Activated T-helper 17 cell treated with anti-CD3 and anti-CD28 coated beads, Interleukin-2, amount 50 U/mL, for 72 hours (primary cell): ENCODE results near the gene GATD1. TPM values are rescaled to one million over a fixed set of nuclear protein-coding genes. Genes with fewer than 3 reads are reported as not detected.

Experiments
- ATAC-seq: fragments of 150-1000 bp; cut with Tn5 transposase; replicated peaks from 2 replicates; pipeline ENCODE4 v1.10.0; 2021; ENCODE audit warnings: mild to moderate bottlenecking, moderate library complexity
- H3K27ac Mint-ChIP-seq: one replicate; pipeline ENCODE4 v1.8.0; 2022; ENCODE audit warnings: mixed read lengths
- H3K27me3 Mint-ChIP-seq: one replicate; pipeline ENCODE4 v1.8.0; 2022; ENCODE audit warnings: mixed read lengths
- H3K36me3 Mint-ChIP-seq: one replicate; pipeline ENCODE4 v1.8.0; 2022; ENCODE audit warnings: low read depth, mild to moderate bottlenecking, mixed read lengths
- H3K4me1 Mint-ChIP-seq: one replicate; pipeline ENCODE4 v1.8.0; 2022; ENCODE audit warnings: mixed read lengths
- H3K4me3 Mint-ChIP-seq: one replicate; pipeline ENCODE4 v1.8.0; 2022; ENCODE audit warnings: mild to moderate bottlenecking, mixed read lengths
- H3K9me3 Mint-ChIP-seq: one replicate; pipeline ENCODE4 v1.8.0; 2022; ENCODE audit warnings: mixed read lengths
- total RNA-seq, 2 donors: library from RNA; stranded (reverse); gene quantifications; one replicate each; pipeline ENCODE4 v1.2.3, GENCODE V29; 2022

Gene GATD1
- total RNA-seq, 2 donors from 2014 or later: 42.3 to 60.9 TPM

GRCh38 chr11:769887-770641, 7.2 kb downstream of the GATD1 start:
- no peak overlapping the region for H3K27ac Mint-ChIP-seq
- no peaks in the 10 kb centered on the region for H3K4me1 Mint-ChIP-seq
- H3K4me3 Mint-ChIP-seq: no peak overlapping the region
- peaks cover 48% of the 10 kb centered on the region for H3K36me3 Mint-ChIP-seq
- ATAC-seq: no peak
- H3K9me3 Mint-ChIP-seq: no peaks in the 10 kb centered on the region
- H3K27me3 Mint-ChIP-seq: no peaks in the 10 kb centered on the region

- no peak for ATAC-seq
- Mint-ChIP-seq H3K36me3 (peaks cover 61% of the 10 kb centered on the region), H3K4me3 (no peak overlapping the region), H3K9me3 (no peaks in the 10 kb centered on the region), H3K27ac (no peak overlapping the region), H3K4me1 (no peaks in the 10 kb centered on the region), H3K27me3 (no peaks in the 10 kb centered on the region)
These were observed 10.0 kb downstream of the GATD1 start for GRCh38 chr11:767238-767637.

GRCh38 chr11:766936-767210, 10.4 kb downstream of the GATD1 start:
- peak overlapping the region; percentile 43 for H3K27ac Mint-ChIP-seq
- H3K27me3 Mint-ChIP-seq: no peaks in the 10 kb centered on the region
- ATAC-seq: no peak
- H3K36me3 Mint-ChIP-seq: peaks cover 64% of the 10 kb centered on the region
- no peak overlapping the region for H3K4me3 Mint-ChIP-seq
- H3K4me1 Mint-ChIP-seq: no peaks in the 10 kb centered on the region
- no peaks in the 10 kb centered on the region for H3K9me3 Mint-ChIP-seq

GRCh38 chr11:766106-766935, 11.0 kb downstream of the GATD1 start:
- no peaks in the 10 kb centered on the region for H3K27me3 Mint-ChIP-seq
- no peak overlapping the region for H3K4me3 Mint-ChIP-seq
- H3K27ac Mint-ChIP-seq: peak overlapping the region; percentile 43
- ATAC-seq: peak; percentile 70
- H3K4me1 Mint-ChIP-seq: no peaks in the 10 kb centered on the region
- H3K9me3 Mint-ChIP-seq: no peaks in the 10 kb centered on the region
- H3K36me3 Mint-ChIP-seq: peaks cover 70% of the 10 kb centered on the region

GRCh38 chr11:765802-766091, 11.5 kb downstream of the GATD1 start:
- Mint-ChIP-seq H3K27me3 (no peaks in the 10 kb centered on the region), H3K4me3 (no peak overlapping the region), H3K36me3 (peaks cover 73% of the 10 kb centered on the region), H3K9me3 (no peaks in the 10 kb centered on the region), H3K27ac (no peak overlapping the region), H3K4me1 (no peaks in the 10 kb centered on the region)
- ATAC-seq: no peak

GRCh38 chr11:765025-765801, 12.1 kb downstream of the GATD1 start:
- H3K27ac Mint-ChIP-seq: no peak overlapping the region
- no peaks in the 10 kb centered on the region for H3K27me3 Mint-ChIP-seq
- H3K4me1 Mint-ChIP-seq: no peaks in the 10 kb centered on the region
- H3K4me3 Mint-ChIP-seq: no peak overlapping the region
- peak; percentile 47 for ATAC-seq
- peaks cover 73% of the 10 kb centered on the region for H3K36me3 Mint-ChIP-seq
- no peaks in the 10 kb centered on the region for H3K9me3 Mint-ChIP-seq

- Mint-ChIP-seq H3K4me3 (no peak overlapping the region), H3K27me3 (no peaks in the 10 kb centered on the region), H3K9me3 (no peaks in the 10 kb centered on the region), H3K4me1 (no peaks in the 10 kb centered on the region), H3K27ac (no peak overlapping the region), H3K36me3 (peaks cover 73% of the 10 kb centered on the region)
- no peak for ATAC-seq
These were observed 12.8 kb downstream of the GATD1 start for GRCh38 chr11:764322-765024.

DNA sequence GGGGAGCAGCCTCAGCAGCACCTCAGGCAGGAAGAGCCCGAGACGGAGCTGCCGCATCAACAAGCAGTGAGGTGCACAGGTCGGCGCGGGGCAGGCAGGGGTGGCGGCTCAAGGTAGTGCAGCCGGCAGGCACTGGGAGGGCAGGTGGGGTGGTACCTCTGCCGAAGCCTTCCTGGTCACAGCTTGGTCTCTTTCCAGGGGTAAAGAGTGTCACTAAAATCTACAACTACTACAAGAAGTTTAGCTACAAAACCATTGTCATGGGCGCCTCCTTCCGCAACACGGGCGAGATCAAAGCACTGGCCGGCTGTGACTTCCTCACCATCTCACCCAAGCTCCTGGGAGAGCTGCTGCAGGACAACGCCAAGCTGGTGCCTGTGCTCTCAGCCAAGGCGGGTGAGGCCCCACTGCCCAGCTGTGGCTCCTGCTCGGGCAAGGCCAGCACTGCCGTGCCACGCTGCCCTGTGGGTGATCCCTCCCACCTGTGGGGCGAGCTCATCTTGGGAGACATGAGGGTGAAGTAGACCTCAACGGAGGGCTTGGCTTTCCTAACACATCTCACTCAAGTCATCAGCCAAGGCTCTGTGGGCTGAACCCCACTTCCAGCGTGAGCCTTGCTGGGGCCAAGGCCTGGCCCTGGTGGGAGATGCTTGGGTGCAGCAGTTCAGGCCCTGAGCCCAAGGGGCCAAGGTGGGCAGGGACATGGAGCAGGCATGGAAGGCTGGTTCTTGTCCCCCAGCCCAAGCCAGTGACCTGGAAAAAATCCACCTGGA, 13.6 kb downstream of the GATD1 start:
- H3K4me1 Mint-ChIP-seq: no peaks in the 10 kb centered on the region
- no peak overlapping the region for H3K4me3 Mint-ChIP-seq
- no peak for ATAC-seq
- H3K27ac Mint-ChIP-seq: no peak overlapping the region
- H3K36me3 Mint-ChIP-seq: peaks cover 80% of the 10 kb centered on the region
- H3K27me3 Mint-ChIP-seq: no peaks in the 10 kb centered on the region
- H3K9me3 Mint-ChIP-seq: no peaks in the 10 kb centered on the region

GRCh38 chr11:763073-763463, 14.2 kb downstream of the GATD1 start:
- ATAC-seq: no peak
- Mint-ChIP-seq H3K9me3 (no peaks in the 10 kb centered on the region), H3K27ac (no peak overlapping the region), H3K36me3 (peaks cover 87% of the 10 kb centered on the region), H3K27me3 (no peaks in the 10 kb centered on the region), H3K4me1 (no peaks in the 10 kb centered on the region), H3K4me3 (no peak overlapping the region)

GRCh38 chr11:762421-763072, 14.7 kb downstream of the GATD1 start:
- peaks cover 92% of the 10 kb centered on the region for H3K36me3 Mint-ChIP-seq
- no peak for ATAC-seq

GRCh38 chr11:761526-762108, 15.7 kb downstream of the GATD1 start:
- peaks cover 94% of the 10 kb centered on the region for H3K36me3 Mint-ChIP-seq
- H3K27me3 Mint-ChIP-seq: no peaks in the 10 kb centered on the region
- no peak for ATAC-seq
- no peak overlapping the region for H3K27ac Mint-ChIP-seq
- no peaks in the 10 kb centered on the region for H3K4me1 Mint-ChIP-seq
- no peaks in the 10 kb centered on the region for H3K9me3 Mint-ChIP-seq
- H3K4me3 Mint-ChIP-seq: no peak overlapping the region

More at GRCh38 chr11:762421-763072, 14.7 kb downstream of the GATD1 start:
- Mint-ChIP-seq H3K4me3 (no peak overlapping the region), H3K27ac (no peak overlapping the region), H3K9me3 (no peaks in the 10 kb centered on the region), H3K4me1 (no peaks in the 10 kb centered on the region), H3K27me3 (no peaks in the 10 kb centered on the region)

DNA sequence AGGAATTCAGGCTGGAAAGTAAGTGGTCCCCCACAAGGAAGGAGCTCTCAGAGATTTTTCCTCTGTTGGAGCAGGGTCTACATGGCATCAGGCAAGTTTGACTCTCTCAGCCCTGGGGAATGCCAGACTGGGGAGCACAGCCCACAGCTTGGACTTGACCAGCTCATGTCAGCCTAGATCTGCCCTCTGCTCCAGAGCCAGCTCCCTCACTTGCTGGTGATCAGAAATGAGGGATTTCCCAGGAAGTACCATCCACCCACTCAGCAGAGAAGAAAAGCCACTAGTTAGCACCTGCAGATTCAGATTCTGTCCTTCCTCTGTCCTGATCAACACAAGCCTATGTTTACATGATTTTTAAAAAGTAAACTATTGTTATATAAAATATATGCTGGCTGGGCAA, 17.1 kb downstream of the GATD1 start:
- H3K4me3 Mint-ChIP-seq: no peak overlapping the region
- ATAC-seq: no peak
- no peak overlapping the region for H3K27ac Mint-ChIP-seq
- H3K27me3 Mint-ChIP-seq: no peaks in the 10 kb centered on the region
- H3K36me3 Mint-ChIP-seq: peaks cover 95% of the 10 kb centered on the region
- no peaks in the 10 kb centered on the region for H3K9me3 Mint-ChIP-seq
- no peaks in the 10 kb centered on the region for H3K4me1 Mint-ChIP-seq

DNA sequence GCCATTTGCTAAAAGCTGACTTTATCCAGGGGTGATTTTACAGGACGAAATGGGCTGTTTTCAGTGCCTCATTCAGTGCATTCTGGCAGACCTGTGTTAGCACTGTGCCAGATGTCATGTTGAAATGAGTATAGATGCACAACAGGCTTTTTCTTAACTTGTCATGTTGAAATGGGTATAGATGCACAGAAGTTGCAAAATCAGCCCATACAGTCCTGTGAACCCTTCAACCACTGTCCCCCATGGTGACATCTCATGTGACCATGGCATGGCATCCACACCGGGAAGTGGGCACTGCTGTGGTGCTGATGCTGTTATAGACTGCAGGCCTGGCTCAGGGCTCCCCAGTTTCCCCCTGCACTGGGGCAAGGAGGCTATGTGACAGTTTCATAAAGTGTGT, 27.6 kb downstream of the GATD1 start:
- Mint-ChIP-seq H3K27me3 (no peaks in the 10 kb centered on the region), H3K4me1 (no peaks in the 10 kb centered on the region), H3K27ac (peak overlapping the region; percentile 30), H3K9me3 (no peaks in the 10 kb centered on the region), H3K36me3 (no peaks in the 10 kb centered on the region), H3K4me3 (peak overlapping the region; percentile 85)
- no peak for ATAC-seq
